ENCODE results near the gene MRRF.
A peak's percentile ranks its signal among the peaks of the same experiment; 100 is the strongest.

Gene MRRF, protein sequence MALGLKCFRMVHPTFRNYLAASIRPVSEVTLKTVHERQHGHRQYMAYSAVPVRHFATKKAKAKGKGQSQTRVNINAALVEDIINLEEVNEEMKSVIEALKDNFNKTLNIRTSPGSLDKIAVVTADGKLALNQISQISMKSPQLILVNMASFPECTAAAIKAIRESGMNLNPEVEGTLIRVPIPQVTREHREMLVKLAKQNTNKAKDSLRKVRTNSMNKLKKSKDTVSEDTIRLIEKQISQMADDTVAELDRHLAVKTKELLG

DNA sequence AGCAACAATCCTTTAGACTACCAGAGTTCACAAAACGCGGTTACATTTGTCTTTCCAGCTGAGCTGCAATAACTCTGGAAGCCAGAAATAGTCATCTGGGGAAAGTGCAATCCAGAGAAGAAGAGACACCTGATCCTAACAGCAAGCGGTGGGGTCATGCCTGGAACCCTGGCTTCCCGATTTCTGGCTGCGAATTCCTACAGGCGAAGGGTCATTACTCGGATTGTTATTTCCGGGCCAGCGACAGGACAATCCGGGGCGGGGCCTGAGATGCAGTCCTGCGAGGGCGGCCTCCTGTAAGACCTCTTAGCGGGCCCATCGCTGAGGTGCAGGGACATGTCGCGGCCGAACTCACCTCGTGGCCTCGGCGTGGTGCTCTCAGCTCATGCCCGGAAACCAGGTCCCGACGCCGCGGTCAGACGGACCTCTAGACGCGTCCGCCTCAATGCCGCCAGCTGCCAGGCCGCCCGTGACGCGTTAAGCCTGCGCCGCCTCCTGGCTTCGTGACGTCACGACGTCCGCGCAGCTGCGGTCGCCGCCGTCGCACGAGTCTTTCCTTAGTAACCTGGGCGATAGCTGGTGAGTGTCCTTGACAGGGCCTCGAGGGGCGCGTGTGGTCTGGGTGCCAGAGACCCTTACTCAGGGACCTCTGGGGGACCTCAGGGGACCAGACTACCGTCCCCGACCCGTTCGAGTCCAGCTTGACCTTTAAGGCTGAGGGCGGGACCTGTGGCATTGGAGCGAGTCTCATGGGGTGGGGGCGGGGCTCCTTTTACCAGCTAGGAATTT is at the start of gene MRRF, which contains the start of gene RBM18:
Gene MRRF, plus strand, starts transcription at position 523 of the 789 bp plus-strand sequence. CDS start 6,010 bp downstream, outside the sequence.
Gene RBM18, minus strand, starts transcription at position 481 of the 789 bp plus-strand sequence. CDS start 3,348 bp downstream, outside the sequence.
- peak; percentile 87 to 88 for DNase-seq

DNA sequence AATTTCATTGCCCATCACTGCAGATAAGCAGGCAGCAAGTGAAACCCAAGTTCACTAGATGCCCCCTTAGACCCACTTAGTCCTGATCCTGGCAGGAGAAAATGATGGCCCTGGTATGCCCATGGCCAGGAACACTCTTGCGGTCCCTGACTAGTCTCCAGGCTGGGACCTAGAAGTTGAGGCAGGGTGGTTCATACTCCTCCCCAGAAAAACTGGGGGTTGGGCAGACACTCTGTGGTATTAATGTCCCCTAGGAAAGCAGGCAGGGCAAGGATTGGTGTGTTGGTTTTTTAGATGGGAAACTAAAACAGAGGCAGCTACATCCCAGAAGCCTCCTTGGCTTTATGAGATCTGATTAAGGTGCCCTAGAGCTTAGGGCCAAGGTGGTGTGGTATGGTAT is 49.0 kb upstream of the MRRF start:
- DNase-seq = no peak

DNA sequence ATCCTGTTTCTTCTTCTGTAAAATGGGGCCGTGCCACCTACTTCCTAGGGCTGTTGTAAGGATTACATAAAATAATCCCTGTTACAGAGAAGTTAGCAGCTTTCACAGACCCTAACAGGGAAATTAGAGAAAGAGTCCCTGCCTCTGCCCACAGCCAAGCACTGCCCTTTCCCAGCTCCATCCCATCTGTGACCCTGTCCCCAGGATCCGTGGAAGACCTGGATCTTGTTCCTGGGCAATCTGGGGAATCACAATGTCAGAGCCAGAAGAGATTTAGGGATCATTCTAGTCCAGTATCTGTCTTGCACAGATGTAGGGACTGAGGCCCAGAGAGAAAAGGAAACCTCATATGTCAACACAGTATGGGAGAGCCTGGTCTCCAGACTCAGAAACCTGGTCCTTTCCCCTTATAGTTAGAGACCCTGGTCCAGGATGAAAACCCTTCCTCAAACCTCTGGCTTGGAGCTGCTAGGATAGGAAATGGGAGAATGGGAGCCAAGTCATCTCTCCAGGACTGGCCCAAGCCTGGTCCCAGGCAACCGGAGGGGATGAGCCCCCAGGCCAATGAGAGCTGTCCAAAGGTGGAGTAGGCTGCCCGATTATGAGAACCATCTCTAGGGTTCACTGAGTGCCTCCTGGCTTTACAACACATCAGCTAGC is 48.4 kb upstream of the MRRF start:
- no peak for DNase-seq

DNA sequence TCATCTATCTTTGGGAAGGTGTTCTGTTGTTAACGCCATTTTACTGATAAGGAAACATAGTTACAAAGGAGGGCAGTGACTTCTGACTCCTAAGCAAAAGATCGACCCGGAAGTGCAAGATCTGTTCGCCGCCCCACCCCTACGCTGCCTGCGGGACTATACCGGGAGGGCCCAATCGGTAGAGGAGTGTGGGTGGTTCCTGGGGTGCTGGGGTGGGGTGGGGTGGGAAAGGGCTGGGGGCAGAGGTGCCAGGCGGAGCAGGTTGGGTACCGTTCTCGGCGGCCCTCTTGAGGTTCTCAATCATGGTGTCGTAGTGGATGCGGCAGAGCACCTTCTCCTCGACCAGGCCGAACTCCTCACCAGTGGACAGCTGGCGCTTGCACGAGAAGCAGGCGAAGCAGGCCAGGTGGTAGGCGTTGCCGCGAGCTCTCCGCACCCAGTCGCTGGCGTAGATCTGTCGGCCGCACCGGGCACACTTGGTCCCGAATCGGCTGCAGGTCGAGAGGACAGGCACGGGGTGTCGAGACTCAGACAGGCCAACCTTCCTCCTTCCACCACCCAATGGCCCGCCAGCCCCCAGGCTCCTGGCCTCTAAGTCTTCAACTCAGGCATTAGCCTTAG is 47.8 kb upstream of the MRRF start:
- DNase-seq = no peak

DNA sequence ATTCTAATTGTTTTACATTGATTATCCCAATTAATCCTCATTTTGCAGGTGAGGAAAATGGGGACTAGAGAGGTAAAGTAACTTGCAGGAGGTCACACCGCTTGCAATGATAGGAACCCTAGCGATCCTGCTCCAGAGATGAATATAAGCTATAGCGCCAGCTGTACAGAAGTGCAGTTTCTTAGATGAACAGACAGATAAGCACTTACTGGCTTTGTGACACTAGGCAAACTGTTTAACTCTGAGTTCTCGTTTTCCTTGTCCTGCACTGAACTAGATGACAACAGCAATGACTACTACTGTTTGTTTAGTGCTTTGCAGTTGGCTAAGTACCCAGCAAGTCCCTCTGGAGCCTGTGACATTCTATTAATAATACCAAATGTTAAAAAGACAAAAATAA is 47.0 kb upstream of the MRRF start:
- no peak for DNase-seq

DNA sequence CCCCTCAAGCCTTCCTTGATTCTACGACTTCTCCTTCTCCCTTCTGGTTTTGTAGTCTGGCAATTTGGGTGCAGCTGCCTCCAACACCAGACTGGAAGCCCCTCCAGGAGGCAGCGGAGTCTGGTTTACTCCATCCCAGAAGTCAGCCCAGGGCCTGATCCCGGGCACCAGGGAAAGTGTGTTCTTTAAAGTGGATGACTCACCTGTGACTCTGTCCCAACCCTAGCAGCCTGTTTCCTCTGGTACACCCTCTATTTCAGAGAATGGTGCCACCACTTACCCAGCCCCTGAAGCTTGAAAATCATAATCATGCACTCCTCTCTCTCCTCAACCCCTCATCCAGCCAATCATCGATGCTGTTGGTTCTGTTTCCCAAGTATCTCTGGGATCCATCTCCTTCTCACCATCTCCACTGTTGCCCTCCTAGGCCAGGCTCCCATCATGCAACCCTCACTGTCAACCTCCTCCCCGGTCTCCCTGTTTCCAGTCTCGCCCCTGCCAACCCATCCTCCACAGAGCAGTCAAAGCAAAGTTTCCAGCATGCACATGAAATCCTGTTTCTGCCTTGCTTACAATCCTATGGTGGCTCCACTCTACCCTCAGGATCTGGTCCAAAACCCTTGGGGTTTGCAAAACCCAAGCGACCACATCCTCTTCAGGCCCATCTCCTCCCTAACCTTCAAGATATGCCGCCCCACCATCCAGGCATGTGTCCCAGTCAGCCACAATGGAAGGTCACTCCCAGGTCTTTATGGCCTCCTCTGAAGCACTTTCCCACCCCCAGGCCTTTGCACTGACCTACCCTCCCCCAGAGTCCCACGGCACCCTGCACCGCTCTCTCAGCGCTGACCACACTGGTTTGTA is 46.4 kb upstream of the MRRF start:
- no peak for DNase-seq

DNA sequence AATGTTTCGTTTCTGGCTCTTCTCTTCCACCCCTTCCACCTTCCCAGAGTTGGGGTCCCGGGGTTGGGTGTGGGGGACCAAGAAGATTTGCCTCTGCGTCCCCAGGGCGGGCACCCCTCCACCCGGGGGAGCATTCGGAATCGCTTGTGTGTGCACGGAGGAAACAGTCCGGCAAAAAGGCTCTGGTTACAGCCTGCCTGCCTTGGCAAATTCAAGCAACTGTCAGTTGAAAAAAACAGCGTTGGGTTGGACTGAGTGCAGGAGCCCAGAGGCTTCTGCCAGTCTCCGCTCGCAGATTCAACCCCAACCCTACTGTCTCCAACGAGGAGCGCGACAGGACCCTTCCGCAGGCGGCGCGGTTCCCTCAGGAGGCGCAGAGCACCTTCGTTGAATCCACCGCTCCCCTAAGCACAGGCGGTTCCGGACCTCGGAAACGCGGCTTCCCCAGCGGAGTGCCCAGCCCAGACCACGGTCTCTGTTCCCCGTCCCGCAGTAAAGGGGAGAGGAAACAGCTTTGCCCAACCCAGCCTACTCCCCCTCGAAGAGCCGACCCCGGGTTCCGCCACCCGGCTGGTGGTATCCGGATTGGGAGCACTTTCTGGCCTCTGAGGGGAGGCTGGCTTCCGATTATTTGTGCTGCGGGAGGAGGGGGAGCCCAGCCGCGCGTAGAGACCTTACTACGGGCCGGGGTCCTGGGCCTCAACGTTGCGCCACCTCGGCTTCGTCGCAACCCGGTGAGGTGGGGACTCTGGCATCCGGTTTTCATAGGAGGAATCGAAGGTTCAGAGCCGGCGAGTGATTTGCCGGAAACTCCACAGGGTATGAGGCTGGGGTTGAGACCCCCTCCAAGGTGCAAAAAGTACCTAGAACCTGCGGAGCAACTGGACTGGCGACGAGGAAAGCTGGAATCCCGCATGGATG is 45.5 kb upstream of the MRRF start:
- DNase-seq = no peak

DNA sequence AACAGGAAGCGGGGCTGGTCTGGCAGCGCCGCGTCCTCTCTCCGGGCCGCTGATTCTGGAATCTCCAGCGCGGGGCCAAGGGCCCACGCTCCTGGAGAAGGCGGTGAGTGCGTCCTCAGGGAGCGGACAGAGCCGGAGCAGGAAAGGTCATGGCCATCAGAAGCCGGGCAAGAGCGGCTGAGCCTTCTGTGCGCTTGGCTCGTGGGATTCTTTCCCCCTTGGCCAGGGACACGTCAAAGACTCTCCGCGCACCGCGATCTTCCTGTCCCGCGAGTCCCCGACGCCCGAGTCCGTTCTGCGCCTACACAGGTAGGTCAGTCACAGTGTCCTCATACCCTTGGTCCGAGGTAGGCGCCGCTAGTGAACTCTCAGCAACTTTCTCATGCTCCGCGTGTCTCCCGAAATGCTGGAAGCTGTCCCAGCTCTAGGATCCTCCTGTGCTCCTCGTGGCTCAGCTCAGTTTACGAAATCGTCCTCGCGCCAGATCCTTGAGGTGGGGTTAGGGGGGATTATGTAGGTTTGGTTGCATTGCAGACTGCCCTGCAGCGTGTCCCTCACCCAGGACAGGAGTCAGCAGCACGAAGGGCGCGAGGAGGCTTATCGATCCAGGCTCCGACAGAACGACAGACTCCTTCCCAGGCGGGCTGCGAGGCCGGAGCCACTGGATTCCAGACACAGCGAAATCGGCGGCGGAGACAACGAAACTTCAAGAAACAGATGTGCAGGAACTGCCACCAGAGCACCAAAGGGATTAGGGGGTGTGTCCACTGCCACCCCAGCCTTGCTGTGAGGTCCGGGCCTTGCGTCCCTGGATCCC is 44.6 kb upstream of the MRRF start:
- DNase-seq = no peak

DNA sequence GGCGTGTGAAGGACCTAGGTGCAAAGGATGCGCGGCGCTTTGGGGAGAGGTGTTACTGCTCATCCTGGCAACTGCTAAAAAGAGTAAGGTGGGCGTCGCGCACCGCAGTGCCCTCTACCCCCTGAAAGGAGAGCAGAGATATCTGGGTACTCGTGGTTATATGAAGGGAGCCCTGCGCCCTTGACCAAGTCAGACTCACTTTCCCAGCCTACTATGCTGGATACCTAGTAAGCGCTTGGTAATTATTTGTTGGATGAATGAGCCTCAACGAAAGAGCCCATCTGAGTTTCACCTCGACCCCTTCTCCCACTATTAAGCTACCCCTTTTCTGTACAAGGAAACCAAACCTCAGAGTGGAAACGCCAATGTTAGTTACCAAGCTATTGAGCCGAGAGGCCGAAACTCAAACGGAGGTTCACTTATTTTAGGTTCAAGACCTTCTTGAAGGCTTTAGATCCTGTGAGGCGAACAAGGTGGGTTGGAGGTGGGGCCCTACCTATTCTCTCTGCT is 44.0 kb upstream of the MRRF start:
- DNase-seq = no peak

DNA sequence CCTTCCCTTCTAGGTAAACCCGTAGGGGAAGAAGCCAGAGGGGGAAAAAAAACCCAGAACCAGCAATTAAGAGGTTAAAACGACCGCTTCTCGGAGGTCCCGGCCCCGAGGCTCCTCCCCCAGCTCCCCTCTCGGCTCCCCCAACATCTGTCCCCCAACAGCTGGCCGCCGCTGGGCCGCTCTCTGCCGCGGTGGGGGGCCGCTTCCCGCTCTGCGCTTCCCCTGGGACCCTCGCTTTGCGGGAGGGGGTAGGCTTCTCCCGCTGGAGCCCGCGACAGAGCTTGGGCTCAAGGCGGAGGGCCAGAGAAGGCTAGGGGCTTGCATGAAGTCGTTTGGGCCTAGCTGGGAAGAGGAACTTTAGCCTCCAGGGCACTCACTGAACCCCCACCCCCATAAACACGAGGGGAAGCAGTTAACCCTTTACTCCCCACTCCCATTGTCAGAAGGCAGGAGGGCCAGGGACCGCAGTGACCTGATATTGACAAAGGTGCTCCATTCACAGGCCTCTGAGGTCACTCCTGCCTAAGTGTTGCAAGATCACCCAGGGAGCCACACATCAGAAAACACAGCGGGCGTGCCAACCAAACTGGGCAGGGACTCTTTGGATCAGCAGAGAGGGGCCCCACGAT is 43.4 kb upstream of the MRRF start:
- no peak for DNase-seq

DNA sequence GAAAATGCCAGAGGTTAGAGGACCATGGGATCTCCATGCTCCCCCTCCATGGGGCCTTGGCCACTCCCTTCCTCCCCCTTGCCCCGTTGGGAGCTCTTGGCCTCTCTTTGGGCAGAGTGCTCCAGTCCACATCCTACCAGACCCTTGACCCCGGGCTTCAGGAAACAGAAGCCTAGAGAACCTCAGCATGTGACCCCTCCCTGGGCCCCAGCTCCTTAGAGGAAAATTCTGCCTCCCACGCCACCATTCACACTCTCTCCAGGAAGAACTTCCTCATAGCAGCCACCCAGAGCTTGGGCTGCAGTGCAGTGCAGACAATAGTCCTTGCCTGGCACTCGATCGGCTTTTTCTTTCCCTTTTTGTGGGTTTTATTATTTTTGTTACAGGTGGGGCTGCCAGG is 41.9 kb upstream of the MRRF start:
- no peak for DNase-seq

DNA sequence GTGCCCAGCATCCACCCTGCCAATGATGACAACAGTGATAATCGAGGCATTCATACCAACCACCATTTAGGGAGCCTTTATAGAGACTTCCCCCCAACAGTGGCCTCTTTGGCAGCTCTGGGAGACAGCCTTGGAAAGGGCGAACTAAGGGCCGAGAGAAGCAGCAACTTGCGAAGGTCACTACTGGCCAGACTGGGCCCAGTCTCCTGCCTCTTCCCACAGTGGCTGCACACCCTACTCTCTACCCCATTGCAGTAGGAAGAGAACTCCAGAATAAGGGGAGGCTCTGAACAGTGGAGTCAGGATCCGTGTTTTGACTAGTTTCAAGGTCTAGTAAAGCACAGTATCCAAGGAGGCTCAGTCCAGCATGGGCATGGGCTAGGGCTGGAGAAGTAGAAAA is 41.2 kb upstream of the MRRF start:
- DNase-seq = no peak

DNA sequence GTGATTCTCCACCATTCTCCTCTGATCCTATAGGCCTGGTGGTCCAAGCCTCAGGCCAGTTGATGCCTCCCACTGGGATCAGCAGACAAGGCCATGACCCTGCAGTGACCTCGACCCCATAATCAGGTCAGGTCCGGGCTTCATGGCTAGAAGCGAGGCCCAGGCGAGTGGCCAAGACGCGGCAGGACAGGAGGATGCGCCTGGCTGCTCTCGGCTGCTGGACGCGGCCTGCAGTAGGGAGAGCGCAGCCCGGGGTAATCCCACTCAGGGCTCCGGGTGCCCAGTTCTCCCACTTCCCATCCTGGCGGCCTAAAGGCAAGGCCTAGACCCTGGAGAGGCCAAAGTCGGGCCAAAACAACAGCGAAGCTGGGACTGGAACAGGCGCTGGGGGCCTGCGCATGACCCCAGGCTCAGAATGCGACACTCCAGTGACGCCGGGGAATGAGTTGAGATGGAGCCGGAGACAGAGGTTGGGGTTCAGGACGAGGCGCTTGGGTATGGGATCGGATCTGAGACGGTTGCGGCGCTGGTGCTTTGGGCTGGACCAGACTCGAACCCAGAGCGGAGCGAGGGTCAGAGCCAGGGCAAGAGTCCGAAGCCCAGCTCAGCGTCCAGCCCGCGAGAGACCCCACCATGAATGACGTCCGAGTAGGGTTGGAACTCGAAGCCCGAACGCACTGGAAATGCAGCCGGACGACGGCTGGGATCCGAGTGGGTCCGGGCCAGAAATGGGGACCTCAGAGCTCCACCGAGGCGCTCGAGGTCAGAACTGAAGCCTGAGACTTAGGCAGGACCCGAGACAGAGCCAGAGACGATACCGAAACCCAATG is 39.2 kb upstream of the MRRF start:
- no peak for DNase-seq

DNA sequence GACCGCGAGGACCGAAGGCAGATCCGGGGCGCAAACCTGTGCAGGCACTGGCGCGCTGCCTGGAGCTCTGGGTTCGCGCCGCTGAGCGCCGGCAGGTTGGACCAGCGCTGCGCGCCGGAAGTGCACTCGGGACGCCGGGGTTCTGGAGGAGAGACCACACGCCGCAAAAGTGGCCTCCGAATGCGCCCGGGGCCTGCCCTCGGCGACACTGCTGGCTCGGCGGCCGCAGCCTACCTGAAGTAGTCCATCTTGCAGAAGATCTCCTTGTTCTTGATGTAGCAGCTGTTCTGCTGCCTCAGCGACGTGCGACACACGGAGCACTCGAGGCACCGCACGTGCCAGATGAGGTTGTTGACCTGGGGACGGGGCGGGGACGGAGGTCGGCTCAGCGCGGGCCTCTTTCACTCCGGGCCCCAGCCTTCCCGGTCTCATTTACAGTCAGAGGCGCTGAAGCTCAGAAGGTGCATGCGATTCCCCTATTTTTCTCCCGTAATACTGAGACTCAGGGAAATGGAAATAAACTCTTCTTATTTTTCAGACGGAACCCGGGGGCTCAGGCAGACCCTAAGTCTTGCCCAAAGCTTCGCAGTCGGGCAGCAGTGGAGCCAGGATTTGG is 38.4 kb upstream of the MRRF start:
- no peak for DNase-seq

DNA sequence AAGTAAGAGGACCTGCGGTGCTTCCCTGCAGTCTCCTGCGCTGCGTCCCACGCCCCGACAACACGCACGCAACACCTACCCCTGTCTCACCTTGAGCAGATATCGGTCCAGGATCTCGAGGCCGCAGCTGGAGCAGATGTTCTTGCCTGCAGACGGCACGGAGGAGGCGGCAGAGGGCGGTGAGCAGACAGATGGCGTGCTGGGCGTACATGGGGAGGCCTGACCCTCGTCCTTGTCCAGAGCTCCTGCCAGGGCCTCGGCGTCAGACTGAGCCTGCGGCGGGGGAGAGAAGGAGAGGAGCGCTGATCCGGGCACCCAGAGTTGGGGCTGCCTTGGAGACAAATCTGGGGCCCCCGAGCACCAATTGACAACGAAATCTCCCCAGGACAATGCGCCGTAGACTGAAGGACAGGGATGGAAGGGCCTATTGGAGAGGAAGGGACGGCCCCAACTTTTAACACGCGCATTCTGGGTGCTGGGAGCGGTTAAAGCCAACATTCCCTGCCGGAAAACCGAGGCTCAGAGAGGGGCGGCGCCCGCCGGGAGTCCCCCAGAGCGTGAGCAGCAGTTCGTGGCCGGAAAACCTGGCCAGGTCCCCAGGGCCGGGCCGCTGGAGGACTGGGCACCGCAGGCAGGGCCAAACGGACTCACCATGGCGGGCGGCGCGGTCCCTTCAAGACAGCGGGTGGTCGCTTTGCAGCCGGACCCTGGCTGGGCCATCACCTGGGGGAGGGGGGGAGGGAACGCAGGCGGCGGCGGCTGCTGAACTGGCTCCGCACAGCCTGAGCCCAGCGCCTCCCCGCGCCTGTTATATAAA is 37.7 kb upstream of the MRRF start:
- no peak for DNase-seq

DNA sequence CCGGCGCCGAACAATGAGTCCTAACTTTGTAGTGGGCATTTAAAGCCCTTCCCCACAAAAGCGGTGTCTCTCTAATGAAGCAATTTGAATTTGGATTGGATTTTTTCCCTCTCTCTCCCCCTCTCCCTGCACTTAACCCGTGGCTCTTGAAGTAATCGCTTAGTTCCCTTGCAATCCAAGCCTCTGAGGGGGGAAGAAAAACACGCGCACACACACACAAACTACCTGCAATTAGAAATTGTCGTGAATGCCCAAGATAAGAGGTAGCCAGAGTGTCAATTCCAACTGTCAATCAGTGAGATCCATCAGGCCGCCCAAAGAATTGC is 37.1 kb upstream of the MRRF start:
- DNase-seq = no peak

DNA sequence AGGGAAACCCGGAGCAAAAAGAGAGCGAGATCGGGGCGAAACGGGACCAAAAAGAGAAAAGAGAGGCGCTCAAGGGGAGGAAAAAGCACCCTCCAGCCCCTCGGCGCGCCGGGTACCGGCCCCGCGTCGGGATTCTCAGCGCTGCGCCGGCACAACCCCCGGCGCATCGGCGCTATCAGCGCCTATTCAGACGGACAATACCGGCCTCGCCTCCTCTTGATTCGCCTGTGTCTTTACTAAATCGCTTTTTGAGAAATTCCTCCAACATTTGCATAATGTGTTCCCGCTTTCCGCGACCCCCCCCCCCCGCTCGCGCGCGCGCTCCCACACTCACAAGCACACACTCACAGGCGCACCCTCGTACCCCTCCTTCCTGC is 36.5 kb upstream of the MRRF start:
- no peak for DNase-seq

Data from SHP77 (cell line).